Upper lobe of left lung (tissue), 4 donors: Measurements from ENCODE around the gene PAIP2.

ENCODE experiments used
- CTCF ChIP-seq, 6 experiments: fragments of 450-650 bp in 4 of 6; fragments of 200-600 bp in 2 of 6; sonication (generic) in 2 of 6; IDR thresholded peaks; one replicate each; pipeline ENCODE4 v1.5.1; 2016 to 2019; ENCODE audit warnings: antibody characterized with exemption in 6 of 6
- POLR2A ChIP-seq, 4 donors: fragments of 450-650 bp; IDR thresholded peaks; one replicate each; pipeline ENCODE4 v1.5.1; 2016 to 2017; ENCODE audit warnings: antibody characterized with exemption in 4 of 4, mild to moderate bottlenecking in 2 of 4
- POLR2AphosphoS5 ChIP-seq, 2 donors: sonication (generic); formaldehyde crosslinking; IDR thresholded peaks; one replicate each; pipeline ENCODE4 v1.5.1; 2017; ENCODE audit warnings: antibody characterized with exemption in 2 of 2

- TF ChIP-seq POLR2A (IDR thresholded peaks at IDR 0.05): no peak
- TF ChIP-seq CTCF (IDR thresholded peaks at IDR 0.05): no peak
- no peak for TF ChIP-seq POLR2AphosphoS5 (IDR thresholded peaks at IDR 0.05)
Measured at GRCh38 chr5:139394654-139395566, 53.3 kb downstream of the PAIP2 start, which contains the start of gene PROB1.
